Measurements from ENCODE around the gene MRPL57.

GRCh38 chr13:21149568-21149967, 26.9 kb upstream of the MRPL57 start:
- TF ChIP-seq CTCF (IDR thresholded peaks at IDR 0.05) = no peak
- TF ChIP-seq POLR2A (IDR thresholded peaks at IDR 0.05) = no peak
- no peak for TF ChIP-seq POLR2AphosphoS5 (IDR thresholded peaks at IDR 0.05)

All from breast epithelium (tissue), 3 donors.